Measurements from ENCODE around the gene KIF26A. TPM values are rescaled to one million over a fixed set of nuclear protein-coding genes. Genes with fewer than 3 reads are reported as not detected.

KIF26A gene
- total and polyA plus RNA-seq, 7 donors, result 0.99 to 3.2 (median 1.8) TPM

GRCh38 chr14:104105071-104105821 lies 33.1 kb upstream of the KIF26A start:
- DNase-seq (peak; percentile 7 to 36), ATAC-seq (no peak)
- intact Hi-C loops (cut with DNase I), result no loop called here
- Histone ChIP-seq H3K36me3 (ENCODE audit: insufficient read depth in 1 of 2, low read depth in 1 of 2) (no peaks in the 10 kb centered on the region), H3K27ac (no peak overlapping the region), H3K4me1 (no peaks in the 10 kb centered on the region), H3K27me3 (ENCODE audit: insufficient read depth in 3 of 3, low read length in 2 of 3) (peaks cover 0 to 3% (median 0%) of the 10 kb centered on the region in 3 donors), H3K4me3 (no peak overlapping the region), H3K9me3 (no peaks in the 10 kb centered on the region)
- TF ChIP-seq CTCF (IDR thresholded peaks at IDR 0.05), result no peak
- 76 to 88% (median 78%) methylated on average over 25 to 27 of the region's 27 CpGs for WGBS, 3 donors

GRCh38 chr14:104105822-104106470 lies 32.4 kb upstream of the KIF26A start:
- TF ChIP-seq CTCF (IDR thresholded peaks at IDR 0.05), result no peak
- Histone ChIP-seq H3K4me1 (no peaks in the 10 kb centered on the region), H3K27ac (no peak overlapping the region), H3K27me3 (ENCODE audit: insufficient read depth in 3 of 3, low read length in 2 of 3) (peaks cover 0 to 3% (median 0%) of the 10 kb centered on the region in 3 donors), H3K36me3 (ENCODE audit: insufficient read depth in 1 of 2, low read depth in 1 of 2) (no peaks in the 10 kb centered on the region), H3K4me3 (no peak overlapping the region), H3K9me3 (no peaks in the 10 kb centered on the region)
- ATAC-seq, result no peak
- peak; percentile 8 to 33 for DNase-seq
- 73 to 86% (median 84%) methylated on average over 17 to 18 of the region's 18 CpGs for WGBS, 3 donors
- intact Hi-C loops (cut with DNase I), result no loop called here

- Histone ChIP-seq H3K36me3 (ENCODE audit: insufficient read depth in 1 of 2, low read depth in 1 of 2) (no peaks in the 10 kb centered on the region), H3K27me3 (ENCODE audit: insufficient read depth in 3 of 3, low read length in 2 of 3) (peaks cover 0 to 3% (median 0%) of the 10 kb centered on the region in 3 donors), H3K9me3 (no peaks in the 10 kb centered on the region), H3K4me1 (no peaks in the 10 kb centered on the region), H3K27ac (no peak overlapping the region), H3K4me3 (no peak overlapping the region)
- 86 to 90% (median 90%) methylated on average over 20 of the region's 20 CpGs for WGBS, 3 donors
- ATAC-seq, result no peak
- DNase-seq, result peak; percentile 9 to 34
- intact Hi-C loops (cut with DNase I), result no loop called here
- TF ChIP-seq CTCF (IDR thresholded peaks at IDR 0.05), result no peak
Measured at GRCh38 chr14:104106471-104106991, 31.9 kb upstream of the KIF26A start.

- Histone ChIP-seq H3K27ac (no peak overlapping the region), H3K4me3 (no peak overlapping the region), H3K27me3 (ENCODE audit: insufficient read depth in 3 of 3, low read length in 2 of 3) (peaks cover 0 to 3% (median 0%) of the 10 kb centered on the region in 3 donors), H3K36me3 (ENCODE audit: insufficient read depth in 1 of 2, low read depth in 1 of 2) (no peaks in the 10 kb centered on the region), H3K9me3 (no peaks in the 10 kb centered on the region), H3K4me1 (no peaks in the 10 kb centered on the region)
- peak; percentile 6 to 38 for DNase-seq
- intact Hi-C loops (cut with DNase I), result no loop called here
- no peak for ATAC-seq
- TF ChIP-seq CTCF (IDR thresholded peaks at IDR 0.05), result no peak
- 75 to 81% (median 80%) methylated on average over 19 of the region's 19 CpGs for WGBS, 3 donors
Measured at GRCh38 chr14:104107101-104107581, 31.2 kb upstream of the KIF26A start.

All from psoas muscle (tissue), 8 donors.